Measurements from ENCODE around the gene ANO10. TPM values are rescaled to one million over a fixed set of nuclear protein-coding genes. Genes with fewer than 3 reads are reported as not detected.

Gene ANO10
- polyA plus RNA-seq, 3 donors, result 11.2 to 24.8 (median 21.6) TPM

DNA sequence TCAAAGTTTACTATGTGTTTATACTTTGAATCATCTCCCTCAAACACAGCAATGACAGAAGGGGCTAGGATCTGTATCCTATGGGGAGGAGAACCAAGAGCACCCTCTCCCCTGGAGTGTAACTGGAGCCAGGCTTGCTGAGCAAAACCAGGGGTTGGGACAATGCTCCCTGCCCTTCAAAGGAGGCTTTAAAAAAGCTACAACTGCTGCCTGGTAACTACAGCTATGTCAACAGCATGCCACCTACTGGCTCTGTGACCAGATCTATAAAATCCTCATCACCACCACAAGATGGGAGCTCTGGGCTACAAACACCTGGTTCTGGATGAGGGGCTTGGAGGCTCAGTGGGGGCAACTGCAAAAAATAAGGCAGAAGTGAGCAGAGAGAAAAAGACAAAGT is 61.9 kb downstream of the ANO10 start:
- no peak for TF ChIP-seq CTCF (IDR thresholded peaks at IDR 0.05)
- H3K9ac ChIP-seq (ENCODE audit: insufficient read depth, low read length, poor library complexity, severe bottlenecking), result no peak overlapping the region
- no peak overlapping the region for H3K4me3 Mint-ChIP-seq
- no peaks in the 10 kb centered on the region for H3K9me3 Mint-ChIP-seq
- H3K36me3 Mint-ChIP-seq, result peaks cover 53 to 71% of the 10 kb centered on the region in 2 donors
- H3K4me1 ChIP-seq (ENCODE audit: control insufficient read depth in 1 of 2, insufficient read depth in 2 of 2, low read length in 2 of 2), result no peaks in the 10 kb centered on the region
- intact Hi-C loops (cut with micrococcal nuclease), result no loop called here
- H4K20me1 ChIP-seq (ENCODE audit: insufficient read depth, low read length), result no peaks in the 10 kb centered on the region
- no peaks in the 10 kb centered on the region for H3K4me1 Mint-ChIP-seq
- H3K27me3 ChIP-seq (ENCODE audit: control insufficient read depth in 2 of 2, insufficient read depth in 2 of 2, low read length in 2 of 2), result no peaks in the 10 kb centered on the region
- H3K4me3 ChIP-seq (replicated peaks in 1 of 3; ENCODE audit: low read depth in 2 of 3, low read length in 3 of 3), result no peak overlapping the region
- no peaks in the 10 kb centered on the region for H3K79me2 ChIP-seq (ENCODE audit: insufficient read depth, low read length)
- H3K36me3 ChIP-seq (replicated peaks in 1 of 2; ENCODE audit: control insufficient read depth in 1 of 2, insufficient read depth in 2 of 2, low read length in 2 of 2), result peaks cover 18 to 62% of the 10 kb centered on the region in 2 donors
- H3K9me3 ChIP-seq (replicated peaks in 1 of 2; ENCODE audit: control insufficient read depth in 1 of 2, insufficient read depth in 1 of 2, low read length in 2 of 2), result no peaks in the 10 kb centered on the region
- H3K27ac Mint-ChIP-seq, result no peak overlapping the region
- H3K27ac ChIP-seq (ENCODE audit: low read depth in 1 of 2, low read length in 2 of 2), result no peak overlapping the region
- no peak overlapping the region for H2AFZ ChIP-seq (ENCODE audit: insufficient read depth, low read depth, low read length, poor library complexity, severe bottlenecking)
- H3K4me2 ChIP-seq (replicated peaks; ENCODE audit: extremely low read depth, low read length, poor library complexity, severe bottlenecking), result no peak overlapping the region
- no peak for DNase-seq
- peaks cover 0 to 2% (median 0%) of the 10 kb centered on the region in 3 donors for H3K27me3 Mint-ChIP-seq (ENCODE audit: low read depth in 3 of 3)

GRCh38 chr3:43558171-43558570 is 63.6 kb downstream of the ANO10 start:
- 89% methylated on average over 1 of the region's 1 CpG for WGBS (ENCODE audit: insufficient coverage)
- peaks cover 22 to 70% of the 10 kb centered on the region in 2 donors for H3K36me3 ChIP-seq (replicated peaks in 1 of 2; ENCODE audit: control insufficient read depth in 1 of 2, insufficient read depth in 2 of 2, low read length in 2 of 2)
- H3K79me2 ChIP-seq (ENCODE audit: insufficient read depth, low read length), result no peaks in the 10 kb centered on the region
- Mint-ChIP-seq H3K27ac (no peak overlapping the region), H3K4me1 (no peaks in the 10 kb centered on the region), H3K27me3 (ENCODE audit: low read depth in 3 of 3) (no peaks in the 10 kb centered on the region), H3K36me3 (peaks cover 53 to 77% of the 10 kb centered on the region in 2 donors), H3K4me3 (no peak overlapping the region), H3K9me3 (peaks cover 0 to 3% (median 0%) of the 10 kb centered on the region in 7 donors)
- H3K4me3 ChIP-seq (replicated peaks in 1 of 3; ENCODE audit: low read depth in 2 of 3, low read length in 3 of 3), result no peak overlapping the region
- no peaks in the 10 kb centered on the region for H3K9me3 ChIP-seq (replicated peaks in 1 of 2; ENCODE audit: control insufficient read depth in 1 of 2, insufficient read depth in 1 of 2, low read length in 2 of 2)
- DNase-seq, result no peak
- intact Hi-C loops (cut with micrococcal nuclease), result no loop called here
- H3K4me1 ChIP-seq (ENCODE audit: control insufficient read depth in 1 of 2, insufficient read depth in 2 of 2, low read length in 2 of 2), result no peaks in the 10 kb centered on the region
- no peak for TF ChIP-seq CTCF (IDR thresholded peaks at IDR 0.05)
- H4K20me1 ChIP-seq (ENCODE audit: insufficient read depth, low read length), result no peaks in the 10 kb centered on the region
- no peaks in the 10 kb centered on the region for H3K27me3 ChIP-seq (ENCODE audit: control insufficient read depth in 2 of 2, insufficient read depth in 2 of 2, low read length in 2 of 2)
- H3K9ac ChIP-seq (ENCODE audit: insufficient read depth, low read length, poor library complexity, severe bottlenecking), result no peak overlapping the region
- H3K4me2 ChIP-seq (replicated peaks; ENCODE audit: extremely low read depth, low read length, poor library complexity, severe bottlenecking), result no peak overlapping the region
- H2AFZ ChIP-seq (ENCODE audit: insufficient read depth, low read depth, low read length, poor library complexity, severe bottlenecking), result no peak overlapping the region
- no peak overlapping the region for H3K27ac ChIP-seq (ENCODE audit: low read depth in 1 of 2, low read length in 2 of 2)
